CD1c-positive myeloid dendritic cell (primary cell): ENCODE results near the gene AIFM3.

Experiments used
- DNase-seq: peaks from one replicate; pipeline ENCODE4 v3.0.0-alpha.2; 2016; ENCODE audit errors: extremely low spot score

AIFM3 gene

DNA sequence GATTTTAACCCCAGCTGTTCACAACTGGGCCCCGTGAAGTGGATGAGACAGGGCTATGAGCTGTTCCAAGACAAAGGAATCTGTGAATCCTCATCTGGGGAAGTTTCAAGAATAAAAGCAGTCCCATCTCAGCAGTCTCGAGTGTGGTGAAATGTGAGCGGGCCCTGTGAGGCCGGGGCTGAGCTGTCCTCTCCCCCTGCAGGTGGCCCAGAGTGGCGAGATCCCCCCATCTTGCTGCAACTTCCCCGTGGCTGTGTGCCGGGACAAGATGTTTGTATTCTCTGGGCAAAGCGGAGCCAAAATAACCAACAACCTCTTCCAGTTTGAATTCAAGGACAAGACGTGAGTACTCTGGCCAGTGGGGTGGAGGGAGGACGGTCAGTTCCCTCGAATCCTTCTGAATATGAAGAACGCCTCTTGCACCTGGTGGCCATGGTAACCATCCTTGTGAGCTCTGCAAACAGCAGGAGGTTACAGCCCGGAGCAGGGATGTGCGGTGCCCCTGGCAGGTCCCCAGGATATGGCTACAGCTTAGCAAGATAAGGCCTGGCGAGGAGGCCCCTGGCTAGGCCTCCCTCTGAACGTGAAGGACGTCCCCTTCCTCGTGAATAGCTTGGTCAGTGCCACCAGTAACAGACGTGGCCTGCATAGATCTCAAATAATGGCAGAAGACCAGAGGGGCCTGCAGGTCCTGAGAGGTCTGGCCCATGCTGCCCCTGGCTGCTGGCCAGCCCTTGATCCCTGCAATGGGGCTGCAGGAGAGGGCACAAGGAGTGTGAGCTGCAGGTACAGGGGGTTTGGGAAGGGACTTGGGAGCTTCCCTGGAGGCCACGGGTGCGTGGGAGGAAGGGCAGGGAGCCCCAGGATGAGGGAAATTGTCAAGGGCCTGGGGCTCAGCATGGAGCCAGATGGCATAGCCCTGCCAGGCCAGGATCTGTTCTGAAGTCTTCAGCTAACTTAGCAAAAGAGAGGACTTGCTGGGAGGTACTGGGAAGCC is 23.4 kb downstream of the AIFM3 start:
- no peak for DNase-seq

- no peak for DNase-seq
Observed at GRCh38 chr22:20991252-20992055, 24.4 kb downstream of the AIFM3 start.

- DNase-seq, result no peak
Observed at GRCh38 chr22:20992056-20992442, 25.0 kb downstream of the AIFM3 start.

GRCh38 chr22:20992456-20993303 is 25.6 kb downstream of the AIFM3 start:
- no peak for DNase-seq

DNA sequence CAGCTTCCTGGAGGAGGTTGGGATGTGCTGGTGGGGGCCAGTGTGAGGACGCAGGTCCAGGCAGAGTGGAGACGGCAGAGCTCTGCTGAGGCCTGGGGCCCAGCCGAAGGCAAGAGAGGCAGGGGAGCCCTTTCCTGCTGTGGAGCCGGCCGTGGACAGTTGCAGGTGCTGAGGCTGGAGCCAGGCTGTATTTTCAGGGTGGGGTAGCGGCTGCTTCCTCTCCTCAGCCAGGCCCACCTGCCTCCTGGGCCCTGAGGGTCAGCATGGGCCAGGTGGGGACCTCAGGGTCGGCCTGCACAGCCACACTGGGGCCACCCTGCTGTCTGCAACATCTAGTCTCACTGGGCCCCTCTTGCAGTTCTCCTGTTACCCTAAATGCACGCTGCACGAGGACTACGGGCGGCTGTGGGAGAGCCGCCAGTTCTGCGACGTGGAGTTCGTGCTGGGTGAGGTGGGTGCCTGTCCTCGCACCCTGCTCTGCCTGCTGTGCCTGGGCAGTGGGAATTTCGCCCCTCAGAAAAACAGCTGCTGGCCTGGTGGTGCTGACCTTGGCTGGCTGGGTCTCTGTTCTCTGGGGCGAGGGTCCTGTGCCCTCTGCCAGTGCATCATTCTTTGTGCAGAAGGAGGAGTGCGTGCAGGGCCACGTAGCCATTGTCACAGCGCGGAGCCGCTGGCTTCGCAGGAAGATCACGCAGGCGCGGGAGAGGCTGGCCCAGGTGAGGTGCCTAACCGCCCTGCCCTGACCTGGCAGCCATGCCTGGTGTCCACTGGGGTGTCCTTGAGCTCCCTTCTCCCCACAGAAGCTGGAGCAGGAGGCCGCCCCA is 26.5 kb downstream of the AIFM3 start:
- DNase-seq, result no peak

- no peak for DNase-seq
Observed at GRCh38 chr22:20994128-20994901, 27.3 kb downstream of the AIFM3 start.

DNA sequence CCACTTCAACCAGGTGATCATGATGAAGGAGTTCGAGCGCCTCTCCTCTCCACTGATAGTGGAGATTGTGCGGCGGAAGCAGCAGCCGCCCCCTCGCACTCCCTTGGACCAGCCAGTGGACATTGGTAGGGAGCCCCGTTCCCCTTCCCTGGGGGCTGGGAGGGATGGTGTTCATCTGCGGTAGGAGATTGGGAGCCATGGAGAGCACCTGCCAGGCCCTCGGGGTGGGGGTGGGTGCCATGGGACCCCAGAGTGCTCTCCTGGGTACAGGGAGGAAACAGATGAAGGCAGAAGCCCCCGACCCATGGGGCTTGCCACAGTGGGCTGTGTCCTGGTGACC is 27.8 kb downstream of the AIFM3 start:
- DNase-seq, result no peak

DNA sequence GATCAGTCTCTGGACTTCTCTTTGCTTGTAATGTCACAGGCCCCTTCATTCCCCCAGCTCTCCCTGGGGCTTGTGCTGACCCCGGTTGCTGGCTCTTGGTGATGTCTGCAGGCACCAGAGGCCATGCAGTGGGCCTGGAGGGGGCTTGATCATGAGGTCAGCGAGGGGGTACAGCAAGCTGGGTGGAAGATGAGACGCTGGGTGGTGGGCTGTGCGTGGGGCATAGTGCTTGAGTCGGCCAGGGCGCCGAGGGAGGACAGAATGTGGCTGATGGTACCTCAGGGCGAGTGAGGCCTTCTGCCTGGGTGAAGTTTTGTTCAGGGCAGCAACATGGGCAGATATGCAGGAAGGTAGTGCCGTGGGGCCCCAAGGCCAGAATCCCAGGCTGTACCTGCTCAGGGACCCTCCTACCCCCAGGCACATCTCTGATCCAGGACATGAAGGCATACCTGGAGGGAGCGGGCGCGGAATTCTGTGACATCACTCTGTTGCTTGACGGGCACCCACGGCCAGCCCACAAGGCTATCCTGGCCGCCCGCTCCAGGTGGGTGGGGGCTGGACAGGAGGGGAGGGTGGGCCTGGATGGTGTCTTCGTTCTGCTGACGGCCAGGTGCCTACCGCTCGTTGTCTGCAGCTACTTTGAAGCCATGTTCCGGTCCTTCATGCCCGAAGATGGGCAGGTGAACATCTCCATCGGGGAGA is 28.4 kb downstream of the AIFM3 start:
- DNase-seq, result no peak

- no peak for DNase-seq
Observed at GRCh38 chr22:20996031-20996410, 29.0 kb downstream of the AIFM3 start.

DNA sequence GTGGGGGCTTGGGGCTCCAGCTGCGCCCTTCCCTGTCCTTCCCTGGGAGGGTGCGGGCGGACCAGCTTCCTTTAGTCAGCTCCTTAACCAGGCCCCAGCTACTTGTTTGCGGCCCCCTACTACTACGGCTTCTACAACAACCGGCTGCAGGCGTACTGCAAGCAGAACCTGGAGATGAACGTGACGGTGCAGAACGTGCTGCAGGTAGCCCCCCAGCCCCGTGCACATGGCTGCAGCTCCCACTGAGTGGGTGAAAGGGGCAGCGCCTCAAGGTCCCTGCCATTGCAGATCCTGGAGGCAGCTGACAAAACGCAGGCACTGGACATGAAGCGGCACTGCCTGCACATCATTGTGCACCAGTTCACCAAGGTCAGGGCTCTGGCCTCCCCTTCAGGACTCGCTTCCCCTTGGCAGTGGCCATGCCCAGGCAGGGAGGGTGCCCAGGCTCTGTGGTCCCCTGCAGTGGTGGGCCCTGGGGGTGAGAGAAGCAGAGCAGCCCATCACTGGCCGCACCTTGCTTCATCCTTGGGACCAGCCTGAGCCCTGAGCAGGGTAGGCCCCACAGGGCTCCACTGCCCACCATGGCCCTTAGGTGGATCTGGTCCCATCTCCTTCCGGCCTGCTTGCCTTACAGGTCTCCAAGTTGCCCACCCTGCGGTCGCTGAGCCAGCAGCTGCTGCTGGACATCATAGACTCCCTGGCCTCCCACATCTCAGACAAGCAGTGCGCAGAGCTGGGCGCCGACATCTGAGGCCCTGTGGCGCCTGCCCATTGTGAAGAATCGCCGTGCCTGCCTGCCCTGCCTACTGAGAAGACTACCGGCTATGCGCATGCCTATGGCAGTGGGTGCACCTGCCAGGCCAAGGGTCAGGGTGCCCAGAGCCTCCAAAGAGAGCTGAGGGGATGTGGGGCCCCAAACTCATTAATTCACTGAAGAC is 29.8 kb downstream of the AIFM3 start:
- no peak for DNase-seq

DNA sequence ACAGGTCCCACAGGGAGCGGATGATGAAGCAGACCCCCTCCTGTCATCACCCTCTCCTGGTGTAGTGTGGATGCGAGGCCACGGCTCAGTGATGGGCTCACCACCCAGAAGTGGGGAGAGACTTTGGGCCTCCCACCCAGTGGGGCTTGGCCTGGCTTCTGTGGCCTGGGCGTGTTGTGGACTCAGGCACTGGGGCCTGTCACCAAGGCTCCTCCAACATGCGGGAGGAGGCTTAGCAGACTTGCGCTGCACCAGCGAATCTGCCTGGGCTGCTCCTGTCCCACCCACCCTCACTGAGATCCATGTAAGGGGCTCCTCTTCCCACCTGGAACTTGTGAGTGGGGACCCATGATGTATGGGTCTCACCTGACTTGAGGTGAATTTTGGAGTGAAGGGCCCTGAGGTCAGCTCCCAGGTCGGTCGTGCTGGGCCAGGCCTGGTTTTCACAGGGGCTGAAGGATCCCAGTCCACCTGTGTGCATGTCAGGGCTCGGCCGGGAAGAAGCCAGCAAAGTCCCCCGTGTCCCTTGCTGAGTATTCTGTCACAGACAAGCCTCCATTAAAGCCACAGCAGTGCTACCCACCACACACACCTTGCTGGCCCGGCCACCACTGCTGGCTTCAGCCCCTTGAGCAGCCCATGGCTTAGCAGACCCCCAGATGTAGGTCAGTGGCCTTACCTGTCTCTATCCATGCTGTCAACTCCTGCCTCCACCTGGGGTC is 30.6 kb downstream of the AIFM3 start:
- no peak for DNase-seq

DNA sequence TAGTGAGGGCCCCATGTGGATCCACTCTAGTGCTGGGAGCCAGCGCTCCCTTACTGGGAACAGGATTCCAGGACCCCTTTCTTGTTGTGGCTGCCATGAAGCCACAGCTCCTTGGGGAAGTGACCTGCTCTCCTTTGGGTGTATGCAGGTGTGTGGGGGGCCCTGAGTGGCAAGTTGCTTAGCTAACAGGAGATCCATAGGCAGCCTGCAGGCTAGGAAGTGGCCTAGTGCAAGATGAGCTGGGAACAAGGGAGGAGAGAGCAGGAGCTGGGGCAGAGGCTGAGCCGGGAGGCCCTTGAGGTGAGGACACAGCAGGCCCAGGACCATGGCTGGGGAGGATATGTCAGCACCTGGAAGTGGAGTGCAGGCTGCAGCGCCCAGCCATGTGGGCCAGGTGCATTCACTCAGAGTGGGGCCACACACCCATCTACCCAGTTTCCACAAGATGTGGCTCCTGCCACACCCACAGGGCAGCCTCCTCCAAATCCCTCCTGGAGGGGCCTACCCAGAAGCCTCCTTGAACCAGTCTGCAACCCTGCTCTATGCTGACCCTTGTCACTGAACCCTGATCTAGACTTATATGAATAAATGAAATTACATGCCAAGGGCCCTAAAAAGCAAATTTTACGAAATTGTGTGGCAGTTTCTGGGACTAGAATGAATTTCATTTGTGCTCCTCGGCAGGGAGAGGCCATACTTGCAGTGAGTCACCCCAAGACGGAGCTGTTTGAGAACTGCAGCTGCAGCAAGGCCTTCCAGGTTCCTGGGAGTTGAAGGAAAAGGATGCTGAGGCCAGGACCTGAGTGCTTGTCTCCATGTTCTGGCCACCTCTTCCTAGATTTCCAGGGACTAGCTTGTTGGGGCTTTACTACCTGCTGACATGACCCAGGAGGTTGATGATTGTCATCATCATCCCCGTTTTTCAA is 31.6 kb downstream of the AIFM3 start:
- no peak for DNase-seq

GRCh38 chr22:20999350-21000206 is 32.5 kb downstream of the AIFM3 start:
- DNase-seq, result no peak

DNA sequence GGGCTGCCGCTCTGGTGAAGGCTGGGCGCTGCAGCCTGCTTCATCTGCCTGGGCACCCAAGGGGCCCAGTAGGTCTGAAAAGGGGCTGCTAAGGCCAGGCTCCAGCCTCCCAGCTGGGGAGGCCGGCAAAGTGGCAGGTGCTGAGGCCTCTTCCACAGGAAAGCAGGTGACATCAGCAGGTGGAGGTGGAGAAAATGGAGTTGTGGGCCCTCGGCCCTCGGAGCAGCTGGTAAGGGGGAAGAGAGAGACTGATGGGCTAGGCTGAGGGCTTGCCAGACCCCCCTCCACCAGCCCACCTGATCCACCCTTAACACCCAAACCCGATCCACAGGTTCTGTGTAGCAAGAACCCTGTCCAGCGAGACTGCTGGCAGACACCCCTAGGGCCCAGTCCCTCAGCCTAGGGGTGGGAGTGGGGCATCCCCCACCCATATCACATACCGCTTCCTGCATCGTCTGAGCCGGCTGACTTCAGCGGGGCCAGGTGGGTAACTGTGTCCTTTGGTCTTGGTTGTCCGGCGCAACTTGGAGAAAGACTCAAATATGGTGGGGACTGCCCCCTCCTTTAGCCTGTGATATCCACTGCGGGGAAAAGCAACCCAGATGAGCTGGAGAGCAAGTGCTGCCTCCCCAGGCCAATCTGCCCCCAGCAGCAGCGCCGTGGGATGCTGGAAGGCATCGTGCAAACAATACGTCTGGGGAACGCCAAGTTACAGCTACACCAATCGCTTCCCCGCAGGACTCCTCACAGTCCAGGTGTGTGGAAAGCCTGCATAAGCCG is 33.3 kb downstream of the AIFM3 start:
- no peak for DNase-seq

DNA sequence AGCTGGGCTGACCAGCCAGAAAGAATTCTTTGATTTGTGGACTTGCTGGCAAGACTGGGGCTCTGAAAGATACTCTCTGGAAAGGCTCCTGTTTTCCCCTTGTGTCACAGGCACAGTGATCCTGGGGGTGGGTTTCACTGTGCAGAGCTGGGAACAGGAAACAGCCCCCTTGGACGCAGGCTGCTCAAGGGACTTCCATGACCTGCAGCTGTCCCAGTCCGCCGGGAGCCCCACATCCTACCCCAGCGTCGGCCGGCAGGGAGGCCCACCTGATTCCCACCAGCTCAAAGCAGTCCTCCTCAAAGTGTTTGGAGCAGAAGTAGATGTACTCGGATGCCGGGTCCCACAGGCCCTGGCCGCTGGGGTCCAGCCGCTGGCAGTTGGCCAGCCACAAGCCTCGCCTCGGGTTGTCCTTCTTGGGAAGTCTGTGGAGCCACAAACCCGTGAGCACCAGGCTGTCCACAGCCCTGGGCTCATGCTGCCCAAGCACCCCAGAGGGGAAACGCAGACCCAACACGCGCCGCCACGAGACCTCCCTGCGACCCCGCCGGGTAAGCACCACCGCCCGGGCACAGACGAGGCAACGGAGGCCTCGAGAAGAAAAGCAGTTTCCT is 34.0 kb downstream of the AIFM3 start:
- DNase-seq, result no peak
